Astrocyte (in vitro differentiated cells and primary cell): ENCODE measurements around the gene MYPN. TPM values are rescaled to one million over a fixed set of nuclear protein-coding genes. Genes with fewer than 3 reads are reported as not detected.

ENCODE experiments used
- DNase-seq: peaks from one replicate; pipeline ENCODE4 v3.0.0-alpha.2; 2010; ENCODE audit warnings: low read depth
- FAIRE-seq: peaks from 2 replicates; lab custom pipeline; 2011; peaks lifted over from hg19 to GRCh38; lab: Jason Lieb, UNC
- H2AFZ ChIP-seq: 2 replicates; pipeline ENCODE4 v1.6.0; 2012; ENCODE audit warnings: low read depth, low read length, inconsistent platforms
- H3K27ac ChIP-seq: 2 replicates; pipeline ENCODE4 v1.5.1; 2011; ENCODE audit warnings: low read depth, low read length, inconsistent platforms
- H3K27me3 ChIP-seq: 2 replicates; pipeline ENCODE4 v1.6.0; 2011; ENCODE audit warnings: low read length, inconsistent platforms; ENCODE audit not compliant: insufficient read depth
- H3K36me3 ChIP-seq: 2 replicates; pipeline ENCODE4 v1.5.1; 2011; ENCODE audit warnings: low read length, inconsistent platforms; ENCODE audit not compliant: insufficient read depth
- H3K4me1 ChIP-seq: 2 replicates; pipeline ENCODE4 v1.5.1; 2011; ENCODE audit warnings: low read length, inconsistent platforms; ENCODE audit not compliant: insufficient read depth
- H3K4me2 ChIP-seq: 2 replicates; pipeline ENCODE4 v1.6.0; 2012; ENCODE audit warnings: low read length, inconsistent platforms
- H3K4me3 ChIP-seq: 2 replicates; pipeline ENCODE4 v1.5.1; 2011; ENCODE audit warnings: low read depth, mild to moderate bottlenecking, low read length, inconsistent platforms; ENCODE audit not compliant: insufficient read depth
- H3K79me2 ChIP-seq: 2 replicates; pipeline ENCODE4 v1.6.0; 2012; ENCODE audit warnings: mild to moderate bottlenecking, low read length, inconsistent platforms; ENCODE audit not compliant: insufficient read depth
- H3K9ac ChIP-seq: 2 replicates; pipeline ENCODE4 v1.6.0; 2012; ENCODE audit warnings: mild to moderate bottlenecking, low read length, inconsistent platforms
- H3K9me3 ChIP-seq: 2 replicates; pipeline ENCODE4 v1.5.1; 2012; ENCODE audit warnings: low read depth, mild to moderate bottlenecking, low read length, inconsistent platforms; ENCODE audit not compliant: insufficient read depth
- H4K20me1 ChIP-seq: 2 replicates; pipeline ENCODE4 v1.6.0; 2012; ENCODE audit warnings: low read length, inconsistent platforms; ENCODE audit not compliant: insufficient read depth
- H3K27ac Mint-ChIP-seq: one replicate; pipeline ENCODE4 v1.8.0; 2021; ENCODE audit warnings: mild to moderate bottlenecking, mixed read lengths; ENCODE audit not compliant: unreplicated experiment
- H3K27me3 Mint-ChIP-seq: one replicate; pipeline ENCODE4 v1.8.0; 2021; ENCODE audit warnings: low read depth, mixed read lengths; ENCODE audit not compliant: unreplicated experiment
- H3K36me3 Mint-ChIP-seq: one replicate; pipeline ENCODE4 v1.8.0; 2021; ENCODE audit warnings: low read depth, mixed read lengths; ENCODE audit not compliant: unreplicated experiment
- H3K4me1 Mint-ChIP-seq: one replicate; pipeline ENCODE4 v1.8.0; 2021; ENCODE audit warnings: low read depth, mixed read lengths; ENCODE audit not compliant: unreplicated experiment
- H3K4me3 Mint-ChIP-seq: one replicate; pipeline ENCODE4 v1.8.0; 2021; ENCODE audit warnings: mild to moderate bottlenecking, moderate library complexity, mixed read lengths; ENCODE audit not compliant: unreplicated experiment
- H3K9me3 Mint-ChIP-seq: one replicate; pipeline ENCODE4 v1.8.0; 2021; ENCODE audit warnings: mild to moderate bottlenecking, mixed read lengths; ENCODE audit not compliant: unreplicated experiment
- CTCF ChIP-seq: IDR thresholded peaks from 2 replicates; pipeline ENCODE4 v1.5.1; 2011; ENCODE audit warnings: low read depth, mild to moderate bottlenecking, inconsistent platforms, low read length, moderate library complexity; ENCODE audit not compliant: insufficient read depth
- EZH2 ChIP-seq: IDR thresholded peaks from 2 replicates; pipeline ENCODE4 v1.6.1; 2012; ENCODE audit warnings: mild to moderate bottlenecking, low read length, inconsistent platforms; ENCODE audit not compliant: insufficient read depth
- total RNA-seq: library from RNA; stranded (reverse); gene quantifications from 2 replicates; pipeline ENCODE4 v1.2.1, GENCODE V29; 2021

MYPN gene
- total RNA-seq, 1 donor from 2014 or later, result 0.11 TPM

GRCh38 chr10:68230268-68230667 lies 121.0 kb downstream of the MYPN start:
- H3K36me3 ChIP-seq, result no peaks in the 10 kb centered on the region
- no peaks in the 10 kb centered on the region for H3K4me1 ChIP-seq
- H3K9ac ChIP-seq, result no peak overlapping the region
- Mint-ChIP-seq H3K27ac (no peak overlapping the region), H3K4me1 (peaks cover 2% of the 10 kb centered on the region), H3K36me3 (no peaks in the 10 kb centered on the region), H3K4me3 (no peak overlapping the region), H3K27me3 (peaks cover 18% of the 10 kb centered on the region), H3K9me3 (no peaks in the 10 kb centered on the region)
- H3K4me3 ChIP-seq, result no peak overlapping the region
- H3K4me2 ChIP-seq, result peak overlapping the region; percentile 95
- no peaks in the 10 kb centered on the region for H4K20me1 ChIP-seq
- DNase-seq, result no peak
- no peaks in the 10 kb centered on the region for H3K9me3 ChIP-seq
- no peak overlapping the region for H3K27ac ChIP-seq
- TF ChIP-seq EZH2 (no peak), CTCF (no peak)
- FAIRE-seq, result no peak
- H3K27me3 ChIP-seq, result peaks cover 9% of the 10 kb centered on the region
- no peaks in the 10 kb centered on the region for H3K79me2 ChIP-seq
- H2AFZ ChIP-seq, result no peak overlapping the region

DNA sequence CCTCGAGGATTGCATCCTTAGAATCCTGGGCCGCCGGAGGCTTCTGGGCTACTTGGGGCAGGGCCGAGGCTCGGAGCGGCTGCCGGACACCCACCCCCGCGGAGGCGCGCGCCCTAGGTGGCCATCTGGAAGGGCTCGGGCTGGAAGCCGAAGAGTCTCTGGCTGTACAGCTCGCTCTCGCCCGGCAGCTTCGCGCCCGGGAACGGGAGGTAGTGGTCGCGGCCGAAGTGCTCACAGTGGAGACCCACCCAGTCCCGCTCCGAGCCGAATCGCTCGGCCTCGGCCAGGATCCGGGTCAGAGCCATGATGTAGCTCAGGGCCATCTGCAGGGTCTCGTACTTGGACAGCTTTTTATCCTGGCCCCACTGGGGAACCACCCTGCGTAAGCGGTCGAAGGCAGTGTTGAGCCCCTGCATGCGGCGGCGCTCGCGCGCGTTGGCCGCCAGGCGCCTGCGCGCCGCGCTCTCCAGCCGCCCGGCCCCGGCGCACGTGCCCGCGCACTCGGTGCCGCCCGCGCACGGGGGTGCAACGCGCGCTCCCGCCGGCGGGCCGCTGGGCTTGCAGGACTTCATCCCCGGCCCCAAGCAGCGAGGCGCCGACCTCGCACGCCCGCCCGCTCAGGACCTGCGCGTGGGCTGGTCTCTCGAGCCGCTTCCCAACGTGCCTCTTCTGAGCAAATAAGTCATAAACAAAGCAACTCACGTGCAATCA lies 122.0 kb downstream of the MYPN start:
- H3K27ac Mint-ChIP-seq, result no peak overlapping the region
- Histone ChIP-seq H3K79me2 (no peaks in the 10 kb centered on the region), H3K4me3 (peak overlapping the region; percentile 69), H3K27ac (no peak overlapping the region), H3K4me2 (peak overlapping the region; percentile 95), H3K27me3 (peaks cover 9% of the 10 kb centered on the region), H2AFZ (peak overlapping the region; percentile 98), H3K4me1 (no peaks in the 10 kb centered on the region), H3K9ac (peak overlapping the region; percentile 77), H3K9me3 (no peaks in the 10 kb centered on the region), H3K36me3 (no peaks in the 10 kb centered on the region), H4K20me1 (no peaks in the 10 kb centered on the region)
- H3K4me1 Mint-ChIP-seq, result peaks cover 2% of the 10 kb centered on the region
- DNase-seq, result peak; percentile 64
- H3K27me3 Mint-ChIP-seq, result peaks cover 18% of the 10 kb centered on the region
- H3K4me3 Mint-ChIP-seq, result peak overlapping the region; percentile 87
- TF ChIP-seq CTCF (no peak), EZH2 (no peak)
- no peaks in the 10 kb centered on the region for H3K36me3 Mint-ChIP-seq
- no peaks in the 10 kb centered on the region for H3K9me3 Mint-ChIP-seq
- no peak for FAIRE-seq

GRCh38 chr10:68231817-68232251 lies 122.5 kb downstream of the MYPN start, which contains the start of gene ATOH7:
ATOH7 (minus strand) TSS chr10:68232113; CDS start chr10:68231677, 436 bp downstream.
- no peak within 1 kb of the TSS for H3K27ac Mint-ChIP-seq
- no peak within 1 kb of the TSS for H3K27ac ChIP-seq
- peaks cover 9% of the 10 kb centered on the region for H3K27me3 ChIP-seq

More at GRCh38 chr10:68231817-68232251, 122.5 kb downstream of the MYPN start, which contains the start of gene ATOH7:
- Histone ChIP-seq H3K79me2 (no peaks in the 10 kb centered on the region), H3K4me1 (no peaks in the 10 kb centered on the region), H3K36me3 (no peaks in the 10 kb centered on the region), H3K4me3 (peak within 1 kb of the TSS; percentile 69), H3K4me2 (peak within 1 kb of the TSS; percentile 95), H3K9me3 (no peaks in the 10 kb centered on the region), H4K20me1 (no peaks in the 10 kb centered on the region), H3K9ac (peak within 1 kb of the TSS; percentile 77), H2AFZ (peak within 1 kb of the TSS; percentile 98)
- peaks cover 2% of the 10 kb centered on the region for H3K4me1 Mint-ChIP-seq
- TF ChIP-seq CTCF, result no peak
- TF ChIP-seq EZH2, result no peak
- H3K4me3 Mint-ChIP-seq, result peak within 1 kb of the TSS; percentile 87
- H3K27me3 Mint-ChIP-seq, result peaks cover 18% of the 10 kb centered on the region
- FAIRE-seq (no peak), DNase-seq (no peak)
- no peaks in the 10 kb centered on the region for H3K9me3 Mint-ChIP-seq
- H3K36me3 Mint-ChIP-seq, result no peaks in the 10 kb centered on the region
